Measurements from ENCODE around the gene NFKBIL1.
"Not testable (repeated sequence)": the region's sequence is repeated elsewhere in the genome, so short reads cannot be mapped to it uniquely, and the experiment has no call there.

The NFKBIL1 gene

GRCh38 chr6:31580807-31581433 lies 33.5 kb downstream of the NFKBIL1 start:
- DNase-seq (ENCODE audit: low spot score), result peak; percentile 91

- DNase-seq (ENCODE audit: low spot score), result no peak
These were observed 34.2 kb downstream of the NFKBIL1 start for GRCh38 chr6:31581434-31582229.

- DNase-seq (ENCODE audit: low spot score), result peak; percentile 88
These were observed 34.8 kb downstream of the NFKBIL1 start, which contains the start of gene LTB for GRCh38 chr6:31582230-31582643. Gene LTB, minus strand, starts transcription at chr6:31582424. Its CDS starts 7 bp downstream, at chr6:31582417.

- DNase-seq (ENCODE audit: low spot score), result peak; percentile 70
These were observed 38.1 kb downstream of the NFKBIL1 start for GRCh38 chr6:31585491-31585890.

- DNase-seq (ENCODE audit: low spot score), result no peak
These were observed 38.6 kb downstream of the NFKBIL1 start, which contains the start of gene LST1 for GRCh38 chr6:31586008-31586407. Gene LST1, plus strand, starts transcription at chr6:31586277. Its CDS starts 1,023 bp downstream, at chr6:31587300.

GRCh38 chr6:31586599-31587281 lies 39.3 kb downstream of the NFKBIL1 start:
- no peak for DNase-seq (ENCODE audit: low spot score)

GRCh38 chr6:31587791-31588777 lies 40.7 kb downstream of the NFKBIL1 start:
- DNase-seq (ENCODE audit: low spot score), result no peak

- DNase-seq (ENCODE audit: low spot score), result no peak
These were observed 41.7 kb downstream of the NFKBIL1 start for GRCh38 chr6:31588871-31589650.

GRCh38 chr6:31590691-31591090 lies 43.3 kb downstream of the NFKBIL1 start:
- DNase-seq (ENCODE audit: low spot score), result not testable (repeated sequence)

- DNase-seq (ENCODE audit: low spot score), result no peak
These were observed 45.0 kb downstream of the NFKBIL1 start for GRCh38 chr6:31592396-31592771.

- DNase-seq (ENCODE audit: low spot score), result peak; percentile 86
These were observed 49.6 kb downstream of the NFKBIL1 start for GRCh38 chr6:31597006-31597405.

- DNase-seq (ENCODE audit: low spot score), result no peak
These were observed 59.9 kb downstream of the NFKBIL1 start for GRCh38 chr6:31607317-31607716.
